Lung (tissue), 12 donors: ENCODE results near the gene ACTN1. TPM values are rescaled to one million over a fixed set of nuclear protein-coding genes. Genes with fewer than 3 reads are reported as not detected.
A peak's percentile ranks its signal among the peaks of the same experiment; 100 is the strongest.

ENCODE experiments used
- ATAC-seq: fragments of 200-7000 bp; cut with Tn5 transposase; one replicate; pipeline ENCODE4 v1.9.1; 2020; ENCODE audit warnings: moderate number of reproducible peaks; ENCODE audit not compliant: insufficient read depth, low FRiP score
- DNase-seq, 3 donors: peaks; one replicate each; pipeline ENCODE4 v3.0.0-alpha.2; 2013 to 2017
- H3K27ac ChIP-seq, 2 donors: one replicate each; pipeline ENCODE4 v1.5.1; 2013; ENCODE audit warnings: mild to moderate bottlenecking in 2 of 2, moderate library complexity in 2 of 2, control low read depth in 1 of 2, inconsistent platforms in 1 of 2, low read depth in 1 of 2, low read length in 1 of 2
- H3K27me3 ChIP-seq, 3 donors: one replicate each; pipeline ENCODE4 v1.5.1; 2013; ENCODE audit warnings: low read length in 2 of 3; ENCODE audit not compliant: control insufficient read depth in 3 of 3, insufficient read depth in 3 of 3
- H3K36me3 ChIP-seq, 4 donors: one replicate each; pipeline ENCODE4 v1.5.1; 2013; ENCODE audit warnings: low read length in 4 of 4, mild to moderate bottlenecking in 1 of 4, moderate library complexity in 1 of 4; ENCODE audit not compliant: control insufficient read depth in 4 of 4, insufficient read depth in 4 of 4
- H3K4me1 ChIP-seq, 5 donors: one replicate each; pipeline ENCODE4 v1.5.1; 2013; ENCODE audit warnings: low read length in 5 of 5, mild to moderate bottlenecking in 2 of 5, moderate library complexity in 1 of 5; ENCODE audit not compliant: control insufficient read depth in 5 of 5, insufficient read depth in 5 of 5
- H3K4me3 ChIP-seq: one replicate; pipeline ENCODE4 v1.5.1; 2013; ENCODE audit warnings: mild to moderate bottlenecking, control low read depth, moderate library complexity
- H3K9ac ChIP-seq, 2 donors: one replicate each; pipeline ENCODE4 v1.5.1; 2013; ENCODE audit warnings: low read length in 2 of 2, control low read depth in 1 of 2; ENCODE audit not compliant: insufficient read depth in 1 of 2
- H3K9me3 ChIP-seq, 4 donors: one replicate each; pipeline ENCODE4 v1.5.1; 2013; ENCODE audit warnings: low read length in 3 of 4, mild to moderate bottlenecking in 1 of 4, moderate library complexity in 1 of 4; ENCODE audit not compliant: control insufficient read depth in 4 of 4, insufficient read depth in 3 of 4
- CTCF ChIP-seq: IDR thresholded peaks from 2 replicates; pipeline ENCODE4 v1.5.1; 2012; ENCODE audit warnings: mild to moderate bottlenecking; ENCODE audit errors: control extremely low read depth, extremely low read depth
- WGBS, 2 donors: extraction: QIAGEN DNeasy Blood & Tissue Kit; methylation state at CpG; one replicate each; pipeline ENCODE4 v1.1.7; 2013; 5-methylcytosine and 5-hydroxymethylcytosine counted together
- polyA plus RNA-seq, 2 donors: library from polyadenylated mRNA; stranded (reverse); fragments of 200-250 nt; gene quantifications; one replicate each; pipeline ENCODE4 v1.2.1, GENCODE V29; 2013
- total RNA-seq, 2 donors: library from RNA; depleted of rRNA in 1 of 2; stranded (reverse); fragments of >200 nt in 1 of 2; gene quantifications; one replicate each; pipeline ENCODE4 v1.2.1, GENCODE V29; 2014 to 2021
- donor health status: control.
- donor health status: control.
- donor health status: Bipolar disorder and iron deficiency.
- donor health status: healthy.
- donor health status: DM: yes; HTN: yes; CAD: no.

Gene ACTN1
- total and polyA plus RNA-seq, 4 donors: 40.9 to 168 (median 117) TPM

- peaks cover 24 to 57% (median 41%) of the 10 kb centered on the region in 4 donors for H3K36me3 ChIP-seq
- H3K4me3 ChIP-seq: no peak overlapping the region
- no peak for ATAC-seq
- TF ChIP-seq CTCF: no peak
- no peak overlapping the region for H3K9ac ChIP-seq
- no peaks in the 10 kb centered on the region for H3K9me3 ChIP-seq
- no peak for DNase-seq
- H3K27me3 ChIP-seq: no peaks in the 10 kb centered on the region
- WGBS, 2 donors: 92 to 94% methylated on average over 20 of the region's 20 CpGs
- no peak overlapping the region for H3K27ac ChIP-seq
- no peaks in the 10 kb centered on the region for H3K4me1 ChIP-seq
These were observed 90.9 kb downstream of the ACTN1 start for GRCh38 chr14:68888025-68888850.

GRCh38 chr14:68886109-68886434 lies 93.0 kb downstream of the ACTN1 start:
- DNase-seq: peak in 1 of 3 donors; percentile 16
- Histone ChIP-seq H3K36me3 (peaks cover 22 to 53% (median 50%) of the 10 kb centered on the region in 4 donors), H3K27ac (no peak overlapping the region)

GRCh38 chr14:68885226-68886108 lies 93.6 kb downstream of the ACTN1 start:
- no peak overlapping the region for H3K27ac ChIP-seq
- no peaks in the 10 kb centered on the region for H3K27me3 ChIP-seq
- H3K4me3 ChIP-seq: no peak overlapping the region
- peaks cover 0 to 2% (median 0%) of the 10 kb centered on the region in 5 donors for H3K4me1 ChIP-seq
- H3K9me3 ChIP-seq: no peaks in the 10 kb centered on the region
- no peak overlapping the region for H3K9ac ChIP-seq
- no peak for TF ChIP-seq CTCF
- 96% methylated on average over 22 of the region's 22 CpGs for WGBS, 2 donors
- H3K36me3 ChIP-seq: peaks cover 17 to 56% (median 49%) of the 10 kb centered on the region in 4 donors
- ATAC-seq (no peak), DNase-seq (no peak)

More at GRCh38 chr14:68886109-68886434, 93.0 kb downstream of the ACTN1 start:
- no peaks in the 10 kb centered on the region for H3K27me3 ChIP-seq
- WGBS, 2 donors: 58 to 67% methylated on average over 4 of the region's 4 CpGs
- no peak for ATAC-seq
- H3K4me3 ChIP-seq: no peak overlapping the region
- H3K9me3 ChIP-seq: no peaks in the 10 kb centered on the region
- no peak overlapping the region for H3K9ac ChIP-seq
- no peak for TF ChIP-seq CTCF
- H3K4me1 ChIP-seq: peaks cover 0 to 2% (median 0%) of the 10 kb centered on the region in 5 donors
